ENCODE data around the gene SPATA21.
"Not testable (repeated sequence)": the region's sequence is repeated elsewhere in the genome, so short reads cannot be mapped to it uniquely, and the experiment has no call there.

SPATA21 gene

GRCh38 chr1:16436946-16437474, at the start of gene SPATA21:
Gene SPATA21 (minus strand): TSS chr1:16437424. CDS start chr1:16431371, 6,053 bp downstream.
- DNase-seq (ENCODE audit: low spot score) = no peak

GRCh38 chr1:16487011-16487410, 49.8 kb upstream of the SPATA21 start:
- DNase-seq (ENCODE audit: low spot score) = not testable (repeated sequence)

- DNase-seq (ENCODE audit: low spot score) = not testable (repeated sequence)
Measured at GRCh38 chr1:16486316-16486715, 49.1 kb upstream of the SPATA21 start.

- DNase-seq (ENCODE audit: low spot score) = no peak
Measured at GRCh38 chr1:16484931-16485330, 47.7 kb upstream of the SPATA21 start.

GRCh38 chr1:16484501-16484835, 47.2 kb upstream of the SPATA21 start:
- no peak for DNase-seq (ENCODE audit: low spot score)

- DNase-seq (ENCODE audit: low spot score) = not testable (repeated sequence)
Measured at GRCh38 chr1:16483639-16484500, 46.6 kb upstream of the SPATA21 start.

GRCh38 chr1:16483146-16483545, 45.9 kb upstream of the SPATA21 start:
- DNase-seq (ENCODE audit: low spot score) = not testable (repeated sequence)

- DNase-seq (ENCODE audit: low spot score) = no peak
Measured at GRCh38 chr1:16478091-16478490, 40.9 kb upstream of the SPATA21 start.

- not testable (repeated sequence) for DNase-seq (ENCODE audit: low spot score)
Measured at GRCh38 chr1:16475771-16476770, 38.8 kb upstream of the SPATA21 start.

GRCh38 chr1:16474891-16475290, 37.7 kb upstream of the SPATA21 start:
- not testable (repeated sequence) for DNase-seq (ENCODE audit: low spot score)

GRCh38 chr1:16474166-16474800, 37.1 kb upstream of the SPATA21 start:
- no peak for DNase-seq (ENCODE audit: low spot score)

GRCh38 chr1:16468558-16468957, 31.3 kb upstream of the SPATA21 start:
- no peak for DNase-seq (ENCODE audit: low spot score)

GRCh38 chr1:16464917-16465625, 27.8 kb upstream of the SPATA21 start:
- DNase-seq (ENCODE audit: low spot score) = no peak

GRCh38 chr1:16462773-16463330, 25.6 kb upstream of the SPATA21 start:
- no peak for DNase-seq (ENCODE audit: low spot score)

GRCh38 chr1:16461681-16462080, 24.5 kb upstream of the SPATA21 start:
- DNase-seq (ENCODE audit: low spot score) = no peak

- DNase-seq (ENCODE audit: low spot score) = no peak
Measured at GRCh38 chr1:16459352-16459925, 22.2 kb upstream of the SPATA21 start.

- DNase-seq (ENCODE audit: low spot score) = no peak
Measured at GRCh38 chr1:16458831-16459230, 21.6 kb upstream of the SPATA21 start.

GRCh38 chr1:16456151-16456550, 18.9 kb upstream of the SPATA21 start:
- not testable (repeated sequence) for DNase-seq (ENCODE audit: low spot score)

GRCh38 chr1:16454909-16455308, 17.7 kb upstream of the SPATA21 start:
- not testable (repeated sequence) for DNase-seq (ENCODE audit: low spot score)

- no peak for DNase-seq (ENCODE audit: low spot score)
Measured at GRCh38 chr1:16451841-16452528, 14.8 kb upstream of the SPATA21 start.
